GM18951 (cell line): ENCODE data around the gene NUAK1.

Experiments
- POLR2A ChIP-seq: IDR thresholded peaks from 4 replicates; pipeline ENCODE4 v1.6.1; 2011; ENCODE audit warnings: mild to moderate bottlenecking; ENCODE audit not compliant: insufficient read length, insufficient read depth; ENCODE audit errors: extremely low read depth
- in situ Hi-C: fragments of 300-500 bp; cut with MboI; formaldehyde crosslinking; loops from one replicate; pipeline ENCODE4 v1.12.0; 2022; ENCODE audit warnings: low sequenced_read_pairs, mixed read lengths, inconsistent platforms; ENCODE audit not compliant: unreplicated experiment

Gene NUAK1

DNA sequence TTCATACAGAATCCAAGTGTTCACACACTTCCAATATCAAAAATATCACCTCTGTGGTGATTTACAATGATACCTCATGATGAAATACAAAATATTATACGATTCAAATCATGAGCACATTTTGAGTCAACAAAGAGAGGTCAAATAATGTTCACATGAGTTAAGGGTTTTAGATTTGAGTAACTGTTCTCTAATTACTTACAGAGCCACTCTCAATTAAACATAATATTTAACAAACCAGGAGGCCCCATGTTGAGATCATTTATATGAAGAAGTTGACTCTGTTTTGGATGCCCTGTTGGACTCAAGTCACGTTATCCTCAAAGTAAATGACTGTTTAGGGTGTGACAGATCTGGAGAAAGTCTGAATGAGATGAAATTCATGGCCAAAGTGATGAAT lies 53.5 kb downstream of the NUAK1 start:
- in situ Hi-C loops = no loop called here
- no peak for TF ChIP-seq POLR2A

GRCh38 chr12:106084759-106085158 lies 54.0 kb downstream of the NUAK1 start:
- no peak for TF ChIP-seq POLR2A

GRCh38 chr12:106084014-106084671 lies 54.6 kb downstream of the NUAK1 start:
- no peak for TF ChIP-seq POLR2A
- in situ Hi-C loops = no loop called here

More at GRCh38 chr12:106084759-106085158, 54.0 kb downstream of the NUAK1 start:
- in situ Hi-C loops = no loop called here

- in situ Hi-C loops = no loop called here
- no peak for TF ChIP-seq POLR2A
Observed at GRCh38 chr12:106082216-106083175, 56.3 kb downstream of the NUAK1 start.

GRCh38 chr12:106081606-106082005 lies 57.1 kb downstream of the NUAK1 start:
- in situ Hi-C loops = no loop called here
- no peak for TF ChIP-seq POLR2A

- TF ChIP-seq POLR2A = no peak
- in situ Hi-C loops = no loop called here
Observed at GRCh38 chr12:106080791-106081170, 58.0 kb downstream of the NUAK1 start.

GRCh38 chr12:106080041-106080790 lies 58.5 kb downstream of the NUAK1 start:
- TF ChIP-seq POLR2A = no peak
- in situ Hi-C loops = no loop called here

DNA sequence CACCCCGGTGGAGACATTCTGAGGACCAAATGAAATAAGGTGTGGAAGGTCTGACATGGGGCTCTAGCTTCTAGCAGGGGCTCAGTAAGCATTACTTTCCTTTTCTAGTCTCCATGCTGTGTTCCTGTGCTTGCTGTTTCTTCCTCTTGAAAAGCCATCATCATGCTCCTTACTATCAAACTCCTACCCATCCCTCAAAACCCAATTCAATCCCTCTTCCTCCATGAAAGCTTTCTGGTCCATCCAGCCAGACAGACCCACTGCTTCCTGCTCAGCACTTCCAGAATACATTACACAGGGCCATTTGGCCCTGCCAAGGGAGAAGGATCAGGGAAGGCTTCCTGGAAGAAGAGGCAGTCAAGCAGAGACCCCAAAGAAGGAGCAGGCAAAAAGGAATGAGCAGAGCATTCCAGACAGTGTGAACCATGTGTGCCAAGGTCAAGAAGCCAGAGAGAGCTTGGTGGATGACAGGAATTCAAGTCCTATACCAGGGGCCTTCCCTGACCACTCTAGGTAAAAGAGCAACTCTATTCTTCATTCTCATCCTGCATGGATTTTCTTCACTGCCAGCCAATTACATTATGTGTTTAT lies 59.5 kb downstream of the NUAK1 start:
- no peak for TF ChIP-seq POLR2A

DNA sequence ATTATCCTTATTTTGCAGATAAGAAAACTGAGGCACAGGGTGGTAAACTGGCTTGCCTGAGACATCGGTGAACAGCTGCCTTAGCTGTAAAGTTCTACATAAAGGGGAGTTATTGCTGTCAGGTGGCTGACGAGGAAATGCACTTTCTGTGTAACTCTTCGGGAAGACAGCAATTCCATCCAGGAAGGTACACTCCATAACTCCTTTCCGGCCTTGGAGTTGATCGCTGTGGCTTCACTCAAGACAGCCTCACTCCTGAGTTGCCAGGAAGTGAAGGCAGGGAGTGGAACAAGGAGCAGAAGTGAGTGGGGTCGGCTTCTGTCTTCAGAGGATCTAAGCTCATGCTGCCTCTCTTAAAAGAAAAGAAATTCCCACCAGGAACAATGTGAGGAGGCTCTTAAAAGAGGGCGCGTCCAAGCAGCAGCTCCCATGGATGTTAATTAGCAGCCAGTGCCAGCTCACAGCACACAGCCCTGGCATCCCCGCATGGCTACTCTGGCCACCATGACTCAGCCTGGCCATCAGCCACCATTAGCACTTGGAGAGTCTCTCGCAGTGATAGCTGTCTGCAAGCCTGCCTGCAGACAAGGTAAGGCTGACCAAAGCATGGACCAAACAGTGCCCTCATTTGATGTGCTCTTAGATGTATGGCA lies 60.3 kb downstream of the NUAK1 start:
- in situ Hi-C loops = no loop called here
- no peak for TF ChIP-seq POLR2A

More for the DNA sequence above, 59.5 kb downstream of the NUAK1 start:
- in situ Hi-C loops = no loop called here

GRCh38 chr12:106074706-106075392 lies 63.9 kb downstream of the NUAK1 start:
- in situ Hi-C loops = no loop called here
- no peak for TF ChIP-seq POLR2A

DNA sequence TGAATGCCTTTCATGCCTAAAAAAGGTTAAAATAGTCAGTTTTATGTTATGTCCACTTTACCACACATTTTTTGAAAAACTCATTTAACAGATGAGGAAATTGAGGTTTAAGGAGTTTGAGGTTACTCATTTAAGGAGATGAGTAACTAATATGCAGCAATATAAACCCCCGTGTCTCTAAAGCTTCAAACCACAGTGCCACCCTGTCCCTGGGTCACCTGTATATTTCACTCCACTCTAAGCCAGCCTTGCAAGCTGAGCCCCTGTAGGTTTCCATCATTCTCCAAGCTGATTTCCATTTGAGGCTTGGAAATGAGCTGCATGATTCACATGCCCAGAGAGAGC lies 64.4 kb downstream of the NUAK1 start:
- in situ Hi-C loops = no loop called here
- no peak for TF ChIP-seq POLR2A

DNA sequence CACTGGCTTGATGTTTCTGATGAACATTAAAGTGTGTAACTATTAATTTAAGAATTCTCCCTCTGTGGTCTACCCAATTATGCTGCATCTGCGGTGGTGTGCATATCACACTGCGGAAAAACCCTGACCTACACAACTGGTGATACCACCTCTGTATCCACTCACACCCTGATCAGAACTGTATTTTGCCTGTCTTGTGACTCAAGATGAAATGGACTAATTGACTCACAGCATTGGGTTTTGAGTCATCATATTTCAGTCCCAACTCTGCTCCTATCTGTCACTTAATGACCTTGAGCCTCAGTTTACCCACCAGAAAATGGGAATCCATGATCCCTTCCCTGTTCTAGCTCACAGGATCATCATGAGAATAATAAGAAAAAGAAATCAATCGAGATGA lies 65.6 kb downstream of the NUAK1 start:
- TF ChIP-seq POLR2A = no peak
- in situ Hi-C loops = no loop called here
